HCT116 (cell line): ENCODE measurements around the gene AOC1.

Experiments used
- CTCF ChIP-seq, 3 experiments: fragments of 200-600 bp in 1 of 3; sonication (generic) in 1 of 3; IDR thresholded peaks in 2 of 3; conservative IDR thresholded peaks in 1 of 3; 2 replicates each; pipeline ENCODE4 v1.5.1; 2012 to 2017; ENCODE audit warnings: low read depth in 2 of 3, low read length in 2 of 3, antibody characterized with exemption in 1 of 3, borderline replicate concordance in 1 of 3, control low read depth in 1 of 3, mild to moderate bottlenecking in 1 of 3, mixed read lengths in 1 of 3, mixed run types in 1 of 3, moderate library complexity in 1 of 3; ENCODE audit not compliant: insufficient read depth in 1 of 3
- EGR1 ChIP-seq: IDR thresholded peaks from 2 replicates; pipeline ENCODE4 v1.6.1; 2012; ENCODE audit warnings: low read depth
- EZH2 ChIP-seq: fragments of 200-600 bp; sonication (generic); IDR thresholded peaks from 2 replicates; pipeline ENCODE4 v1.6.1; 2017; ENCODE audit warnings: antibody characterized with exemption, mixed run types
- FOSL1 ChIP-seq: IDR thresholded peaks from 2 replicates; pipeline ENCODE4 v1.6.1; 2012; ENCODE audit warnings: low read depth
- POLR2A ChIP-seq: IDR thresholded peaks from 2 replicates; pipeline ENCODE4 v1.7.0; 2011; ENCODE audit warnings: borderline replicate concordance; ENCODE audit not compliant: insufficient read depth, insufficient read length; ENCODE audit errors: extremely low read depth
- POLR2AphosphoS5 ChIP-seq: IDR thresholded peaks from 2 replicates; pipeline ENCODE4 v1.6.1; 2011; ENCODE audit warnings: mild to moderate bottlenecking, low read depth, low read length, moderate library complexity
- RAD21 ChIP-seq: IDR thresholded peaks from 2 replicates; pipeline ENCODE4 v1.6.1; 2012; ENCODE audit warnings: low read depth, mild to moderate bottlenecking
- SRF ChIP-seq: IDR thresholded peaks from 2 replicates; pipeline ENCODE4 v1.6.1; 2012; ENCODE audit warnings: low read depth
- TCF7L2 ChIP-seq: IDR thresholded peaks from 2 replicates; pipeline ENCODE4 v1.7.0; 2011; ENCODE audit warnings: borderline replicate concordance, inconsistent platforms; ENCODE audit not compliant: insufficient read depth, insufficient read length; ENCODE audit errors: extremely low read depth
- TF ChIP-seq, protein P1 (sequence below): IDR thresholded peaks from 2 replicates; pipeline ENCODE4 v1.6.1; 2012

GRCh38 chr7:150848111-150848510 lies 4.2 kb upstream of the AOC1 start:
- no peak for TF ChIP-seq POLR2A
- TF ChIP-seq CTCF (IDR thresholded peaks at IDR 0.05 in 2 of 3, conservative IDR thresholded peaks at IDR 0.05 in 1 of 3; ENCODE audit: borderline replicate concordance in 1 of 3, insufficient read depth in 1 of 3, low read depth in 2 of 3, low read length in 2 of 3) = no peak
- no peak for TF ChIP-seq RAD21
- TF ChIP-seq, protein P1, sequence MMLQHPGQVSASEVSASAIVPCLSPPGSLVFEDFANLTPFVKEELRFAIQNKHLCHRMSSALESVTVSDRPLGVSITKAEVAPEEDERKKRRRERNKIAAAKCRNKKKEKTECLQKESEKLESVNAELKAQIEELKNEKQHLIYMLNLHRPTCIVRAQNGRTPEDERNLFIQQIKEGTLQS = no peak
- no peak for TF ChIP-seq TCF7L2
- no peak for TF ChIP-seq EZH2
- no peak for TF ChIP-seq POLR2AphosphoS5
- TF ChIP-seq SRF = no peak
- TF ChIP-seq EGR1 = no peak
- TF ChIP-seq FOSL1 = no peak
